ENCODE data around the gene PRTN3.
A peak's percentile ranks its signal among the peaks of the same experiment; 100 is the strongest.
"Not testable (repeated sequence)": the region's sequence is repeated elsewhere in the genome, so short reads cannot be mapped to it uniquely, and the experiment has no call there.

The PRTN3 gene

DNA sequence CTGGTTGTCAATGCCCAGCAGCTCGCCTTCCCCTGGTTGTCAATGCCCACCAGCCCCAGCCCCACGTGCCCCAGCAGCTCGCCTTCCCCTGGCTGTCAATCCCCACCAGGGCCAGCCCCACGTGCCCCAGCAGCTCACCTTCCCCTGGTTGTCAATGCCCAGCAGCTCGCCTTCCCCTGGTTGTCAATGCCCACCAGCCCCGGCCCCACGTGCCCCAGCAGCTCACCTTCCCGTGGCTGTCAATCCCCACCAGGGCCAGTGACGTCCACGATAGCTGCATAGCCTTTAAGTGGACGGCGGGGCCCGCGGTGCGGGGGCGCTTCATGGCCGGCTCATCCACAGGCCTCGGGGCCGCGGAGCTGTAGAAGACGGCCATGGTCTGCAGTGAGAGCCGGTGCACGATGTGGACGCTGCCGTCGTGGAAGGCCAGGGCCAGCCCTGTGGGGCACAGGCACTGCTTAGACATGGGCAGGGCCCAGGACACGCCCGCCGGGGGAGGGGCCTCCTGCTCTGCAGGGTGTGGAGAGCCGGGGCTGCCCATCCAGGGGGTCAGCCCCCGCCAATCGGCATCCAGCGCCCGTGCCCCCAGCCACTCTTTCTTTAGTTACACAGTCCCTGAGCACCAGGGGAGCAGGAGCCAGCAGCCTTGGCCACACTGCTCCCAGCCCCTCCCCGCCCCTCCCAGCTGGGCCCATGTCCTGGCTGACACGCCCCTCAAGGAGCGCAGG, 39.1 kb downstream of the PRTN3 start:
- TF ChIP-seq JUND (IDR thresholded peaks at IDR 0.05; ENCODE audit: low read depth) = no peak
- no peak for DNase-seq (ENCODE audit: low read depth in 1 of 2, low spot score in 1 of 2)
- in situ Hi-C loops (cut with HindIII; ENCODE audit: low pct_unique_long_range_greater_than_20kb, low sequenced_read_pairs) = no loop called here

DNA sequence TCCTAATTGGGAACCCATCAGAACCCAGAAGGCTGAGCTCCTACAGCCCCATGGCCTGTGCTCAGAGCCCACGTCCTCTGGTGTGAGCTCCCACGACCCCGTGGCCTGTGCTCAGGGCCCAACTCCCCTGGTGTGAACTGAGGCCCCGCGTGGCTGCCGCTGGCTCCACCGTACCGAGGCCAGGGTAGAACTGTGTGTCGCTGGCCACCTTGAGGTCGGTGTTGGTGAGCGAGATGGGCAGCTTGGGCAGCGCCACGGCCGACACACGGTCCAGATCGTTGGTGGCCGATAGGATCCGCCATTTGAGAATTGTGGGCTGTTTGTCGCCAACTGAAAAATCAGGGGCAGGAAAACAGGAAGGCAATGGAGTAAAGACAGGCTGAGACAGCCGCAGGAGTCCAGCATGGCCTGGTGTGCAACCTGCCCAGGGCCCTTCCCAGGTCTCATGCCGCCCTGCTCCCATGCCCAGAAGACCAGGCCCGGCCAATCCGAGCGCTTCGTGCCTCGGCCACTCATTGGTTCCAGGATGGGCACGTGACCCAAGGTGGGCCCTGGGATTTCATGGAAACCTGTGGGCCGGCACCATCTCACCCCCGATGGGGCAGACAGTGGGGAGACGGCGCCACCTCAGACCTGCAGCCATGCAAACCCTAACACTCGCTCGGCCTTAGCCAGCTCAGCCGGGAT, 40.7 kb downstream of the PRTN3 start:
- TF ChIP-seq JUND (IDR thresholded peaks at IDR 0.05; ENCODE audit: low read depth) = no peak
- no peak for DNase-seq (ENCODE audit: low read depth in 1 of 2, low spot score in 1 of 2)
- in situ Hi-C loops (cut with HindIII; ENCODE audit: low pct_unique_long_range_greater_than_20kb, low sequenced_read_pairs) = no loop called here

DNA sequence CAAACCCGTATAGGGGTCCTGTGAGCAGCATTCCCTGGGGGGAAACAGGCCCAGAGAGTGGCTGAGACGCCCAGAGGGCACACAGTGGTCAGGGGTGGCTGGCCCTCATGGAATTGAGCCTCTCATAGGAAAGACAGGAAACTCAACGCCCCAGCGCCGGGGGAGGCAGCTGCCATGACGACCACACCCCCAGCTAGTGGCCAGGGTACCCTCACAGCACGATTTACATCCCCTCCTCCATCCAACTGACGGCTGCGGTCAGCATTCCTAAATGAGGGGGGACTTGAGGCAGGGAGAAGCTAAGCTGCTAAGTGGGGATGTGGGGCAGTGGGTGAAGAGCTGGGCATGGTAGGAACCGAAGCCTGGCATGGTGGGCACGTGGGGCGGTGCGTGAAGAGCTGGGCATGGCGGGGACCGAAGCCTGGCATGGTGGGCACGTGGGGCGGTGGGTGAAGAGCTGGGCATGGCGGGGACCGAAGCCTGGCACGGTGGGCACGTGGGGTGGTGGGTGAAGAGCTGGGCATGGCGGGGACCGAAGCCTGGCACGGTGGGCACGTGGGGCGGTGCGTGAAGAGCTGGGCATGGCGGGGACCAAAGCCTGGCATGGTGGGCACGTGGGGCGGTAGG, 42.2 kb downstream of the PRTN3 start:
- TF ChIP-seq JUND (IDR thresholded peaks at IDR 0.05; ENCODE audit: low read depth) = no peak

DNA sequence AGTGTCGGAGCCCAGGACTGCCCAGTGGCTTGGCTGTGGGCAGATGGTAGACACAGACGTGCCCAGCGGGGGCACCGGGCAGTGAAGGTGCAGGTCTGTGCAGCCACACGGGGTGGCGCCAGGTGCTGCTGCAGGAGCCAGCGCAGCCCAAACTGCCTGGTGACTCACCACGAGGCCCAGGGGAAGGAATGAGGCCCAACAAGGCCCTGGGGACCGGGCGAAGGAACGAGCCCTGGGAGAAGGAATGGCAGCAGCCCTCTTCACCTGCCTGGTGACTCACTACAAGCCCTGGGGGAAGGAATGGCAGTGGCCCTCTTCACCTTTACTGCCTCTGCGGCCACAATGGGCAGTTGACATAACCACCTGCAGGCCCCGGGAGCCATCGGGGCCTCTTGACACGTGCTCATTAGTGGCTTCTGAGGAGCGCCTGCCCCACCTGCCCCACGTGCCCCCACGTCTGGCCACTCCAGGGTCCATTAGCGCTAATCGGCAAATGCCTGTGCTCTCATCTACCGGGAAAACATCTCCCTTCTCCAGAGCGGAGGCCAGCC, 42.9 kb downstream of the PRTN3 start:
- no peak for TF ChIP-seq JUND (IDR thresholded peaks at IDR 0.05; ENCODE audit: low read depth)
- in situ Hi-C loops (cut with HindIII; ENCODE audit: low pct_unique_long_range_greater_than_20kb, low sequenced_read_pairs) = no loop called here
- DNase-seq (ENCODE audit: low read depth in 1 of 2, low spot score in 1 of 2) = peak; percentile 64 to 79

More for the DNA sequence above, 42.2 kb downstream of the PRTN3 start:
- no peak for DNase-seq (ENCODE audit: low read depth in 1 of 2, low spot score in 1 of 2)
- in situ Hi-C loops (cut with HindIII; ENCODE audit: low pct_unique_long_range_greater_than_20kb, low sequenced_read_pairs) = no loop called here

- no peak for TF ChIP-seq JUND (IDR thresholded peaks at IDR 0.05; ENCODE audit: low read depth)
- in situ Hi-C loops (cut with HindIII; ENCODE audit: low pct_unique_long_range_greater_than_20kb, low sequenced_read_pairs) = no loop called here
- DNase-seq (ENCODE audit: low read depth in 1 of 2, low spot score in 1 of 2) = no peak
Observed at GRCh38 chr19:884420-885211, 43.8 kb downstream of the PRTN3 start.

DNA sequence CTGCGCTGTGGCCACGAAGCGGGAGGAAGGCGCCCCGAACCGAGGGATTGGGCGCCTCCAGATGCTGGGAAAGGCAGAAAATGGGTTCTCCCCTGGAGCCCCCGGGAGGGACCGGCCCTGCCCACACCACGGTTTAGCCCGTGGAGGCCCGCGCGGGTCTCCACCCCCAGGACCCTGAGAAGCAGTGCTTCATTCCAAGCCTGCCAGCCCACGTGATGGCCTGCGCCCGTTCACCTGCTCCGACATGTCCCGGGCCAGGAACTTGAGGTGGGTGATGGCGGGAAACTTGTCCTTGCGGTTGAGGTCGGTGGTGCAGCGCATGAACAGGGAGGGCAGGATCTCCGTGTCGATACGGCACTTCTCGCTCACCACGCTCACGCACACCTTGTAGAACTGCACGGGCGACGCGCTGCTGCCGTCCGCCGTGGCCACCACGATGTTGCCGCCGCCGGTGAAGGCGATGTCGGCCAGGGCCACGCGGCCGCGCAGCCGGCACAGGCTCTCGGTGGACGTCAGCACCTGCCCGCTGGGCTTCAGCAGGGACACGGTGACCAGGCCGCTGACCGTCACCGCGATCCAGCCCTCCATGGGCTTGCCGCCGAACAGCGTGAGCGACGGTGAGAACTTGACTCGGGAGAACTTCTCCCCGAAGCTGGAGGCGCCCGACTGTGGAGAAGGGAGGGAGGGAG, 44.9 kb downstream of the PRTN3 start:
- TF ChIP-seq JUND (IDR thresholded peaks at IDR 0.05; ENCODE audit: low read depth) = no peak
- no peak for DNase-seq (ENCODE audit: low read depth in 1 of 2, low spot score in 1 of 2)
- in situ Hi-C loops (cut with HindIII; ENCODE audit: low pct_unique_long_range_greater_than_20kb, low sequenced_read_pairs) = no loop called here

GRCh38 chr19:887072-887471, 46.3 kb downstream of the PRTN3 start:
- in situ Hi-C loops (cut with HindIII; ENCODE audit: low pct_unique_long_range_greater_than_20kb, low sequenced_read_pairs) = no loop called here
- DNase-seq (ENCODE audit: low read depth in 1 of 2, low spot score in 1 of 2) = no peak
- TF ChIP-seq JUND (IDR thresholded peaks at IDR 0.05; ENCODE audit: low read depth) = no peak

- in situ Hi-C loops (cut with HindIII; ENCODE audit: low pct_unique_long_range_greater_than_20kb, low sequenced_read_pairs) = no loop called here
- DNase-seq (ENCODE audit: low read depth in 1 of 2, low spot score in 1 of 2) = no peak
- TF ChIP-seq JUND (IDR thresholded peaks at IDR 0.05; ENCODE audit: low read depth) = no peak
Observed at GRCh38 chr19:887599-887998, 46.8 kb downstream of the PRTN3 start.

DNA sequence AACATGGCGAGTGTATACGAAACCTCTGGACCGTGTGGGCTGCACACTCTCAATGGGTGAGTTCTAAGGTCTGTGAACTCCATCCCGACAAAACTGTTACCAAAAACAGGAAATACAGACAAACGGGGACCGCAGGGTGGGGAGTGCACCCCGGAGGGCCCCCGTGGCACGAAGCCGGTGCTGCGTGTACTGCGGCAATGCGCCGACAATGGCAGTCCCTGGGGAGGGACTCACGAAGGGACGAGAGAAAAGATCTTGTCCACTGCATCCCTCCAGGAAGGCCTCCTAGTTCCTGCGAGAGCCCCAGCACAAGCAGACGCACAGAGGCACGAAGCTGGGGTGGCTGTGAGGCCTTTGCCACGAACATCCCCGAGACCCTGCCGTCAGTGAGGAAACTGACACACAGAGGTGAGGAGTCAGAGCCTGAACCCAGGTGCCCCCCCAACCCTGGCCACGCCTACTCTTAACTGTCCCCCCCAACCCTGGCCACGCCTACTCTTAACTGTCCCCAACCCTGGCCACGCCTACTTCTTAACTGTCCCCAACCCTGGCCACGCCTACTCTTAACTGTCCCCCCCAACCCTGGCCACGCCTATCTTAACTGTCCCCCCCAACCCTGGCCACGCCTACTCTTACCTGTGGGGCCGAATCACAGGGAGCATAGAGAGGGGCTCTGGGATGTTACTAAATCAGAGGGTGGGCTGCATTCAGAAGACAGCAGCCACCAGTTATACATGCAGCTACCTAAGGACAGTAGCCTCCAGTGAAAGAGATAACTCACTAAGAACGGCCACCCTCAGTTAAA, 48.0 kb downstream of the PRTN3 start:
- peak in 1 of 2 experiments; percentile 79 for DNase-seq (ENCODE audit: low read depth in 1 of 2, low spot score in 1 of 2)
- TF ChIP-seq JUND (IDR thresholded peaks at IDR 0.05; ENCODE audit: low read depth) = no peak
- in situ Hi-C loops (cut with HindIII; ENCODE audit: low pct_unique_long_range_greater_than_20kb, low sequenced_read_pairs) = no loop called here

DNA sequence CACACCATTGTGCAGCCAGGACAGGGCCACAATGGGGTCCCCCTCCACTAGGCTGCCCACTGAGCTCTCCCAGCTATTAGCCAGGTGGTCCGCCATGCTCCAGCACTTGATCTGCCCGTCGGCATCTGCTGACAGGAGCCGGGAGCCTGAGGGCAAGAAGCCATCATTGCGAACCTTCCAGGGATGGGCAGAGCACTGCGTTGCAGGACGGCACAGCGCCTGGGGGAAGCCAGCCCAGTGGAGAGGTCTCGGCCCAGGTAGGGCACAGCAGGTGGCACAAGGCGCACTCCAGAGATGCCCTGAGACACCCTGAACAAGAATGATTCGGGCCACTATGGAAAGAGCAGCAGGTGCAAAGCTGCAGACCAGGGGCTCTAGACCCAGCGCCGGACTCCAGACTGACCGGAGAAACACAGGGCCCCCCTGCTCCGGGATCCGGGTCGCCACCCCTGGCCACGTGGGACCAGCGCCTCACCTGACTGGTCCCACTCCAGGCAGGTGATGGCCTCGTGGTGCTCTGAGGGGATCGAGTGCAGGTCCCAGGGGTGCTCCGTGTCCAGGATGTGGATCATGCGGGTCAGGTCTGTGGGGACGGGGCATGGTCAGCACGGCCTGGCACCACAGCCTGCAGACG, 49.0 kb downstream of the PRTN3 start:
- no peak for TF ChIP-seq JUND (IDR thresholded peaks at IDR 0.05; ENCODE audit: low read depth)
- no peak for DNase-seq (ENCODE audit: low read depth in 1 of 2, low spot score in 1 of 2)
- in situ Hi-C loops (cut with HindIII; ENCODE audit: low pct_unique_long_range_greater_than_20kb, low sequenced_read_pairs) = no loop called here

DNA sequence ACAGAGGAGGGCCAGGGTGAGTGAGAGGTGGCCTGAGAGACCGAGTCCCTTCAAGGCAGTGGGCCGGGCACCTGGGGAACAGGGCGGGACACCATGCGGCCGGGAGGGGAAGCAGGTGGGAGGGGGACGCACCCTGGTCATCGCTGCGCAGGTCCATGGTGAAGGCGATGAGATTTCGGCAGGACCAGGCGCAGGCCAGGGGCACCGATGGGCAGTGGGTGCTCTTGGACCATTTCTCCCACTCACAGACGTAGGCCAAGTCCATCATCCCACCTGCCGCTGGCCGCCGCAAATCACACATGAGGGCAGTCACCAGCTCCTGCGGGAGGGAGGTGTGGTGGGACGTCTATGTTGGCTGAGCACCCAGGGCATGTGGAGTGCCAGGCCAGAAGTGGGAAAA, 50.0 kb downstream of the PRTN3 start:
- in situ Hi-C loops (cut with HindIII; ENCODE audit: low pct_unique_long_range_greater_than_20kb, low sequenced_read_pairs) = no loop called here
- no peak for TF ChIP-seq JUND (IDR thresholded peaks at IDR 0.05; ENCODE audit: low read depth)
- DNase-seq (ENCODE audit: low read depth in 1 of 2, low spot score in 1 of 2) = no peak

DNA sequence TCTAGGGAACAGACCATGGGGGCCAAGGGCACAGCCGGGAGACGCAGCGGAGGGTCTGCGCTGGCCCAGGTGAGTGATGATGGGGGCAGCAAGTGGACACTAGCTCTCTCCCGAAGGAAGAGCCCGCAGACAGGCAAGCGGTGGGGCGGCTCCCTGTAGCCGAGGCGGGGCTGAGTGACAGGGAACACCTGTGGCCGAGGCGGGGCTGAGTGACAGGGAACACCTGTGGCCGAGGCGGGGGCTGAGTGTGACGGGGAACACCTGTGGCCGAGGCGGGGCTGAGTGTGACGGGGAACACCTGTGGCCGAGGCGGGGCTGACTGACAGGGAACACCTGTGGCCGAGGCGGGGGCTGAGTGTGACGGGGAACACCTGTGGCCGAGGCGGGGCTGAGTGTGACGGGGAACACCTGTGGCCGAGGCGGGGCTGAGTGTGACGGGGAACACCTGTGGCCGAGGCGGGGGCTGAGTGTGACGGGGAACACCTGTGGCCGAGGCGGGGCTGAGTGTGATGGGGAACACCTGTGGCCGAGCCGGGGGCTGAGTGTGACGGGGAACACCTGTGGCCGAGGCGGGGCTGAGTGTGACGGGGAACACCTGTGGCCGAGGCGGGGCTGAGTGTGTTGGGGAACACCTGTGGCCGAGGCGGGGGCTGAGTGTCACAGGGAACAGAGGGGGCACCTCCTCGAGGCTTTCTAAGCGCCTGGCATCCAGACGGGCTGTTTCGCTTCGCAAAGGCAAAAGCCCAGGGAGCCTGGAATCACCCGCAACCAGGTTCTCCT, 50.8 kb downstream of the PRTN3 start:
- DNase-seq (ENCODE audit: low read depth in 1 of 2, low spot score in 1 of 2); in situ Hi-C loops (cut with HindIII; ENCODE audit: low pct_unique_long_range_greater_than_20kb, low sequenced_read_pairs): not testable (repeated sequence)

Data from T47D (cell line).